SK-N-SH (cell line): ENCODE data around the gene ZNF410. TPM values are rescaled to one million over a fixed set of nuclear protein-coding genes. Genes with fewer than 3 reads are reported as not detected.
A peak's percentile ranks its signal among the peaks of the same experiment; 100 is the strongest.

ENCODE experiments used
- CTCF ChIA-PET: fragments of 300-600, 350-600 bp; formaldehyde crosslinking; extraction: SDS; loops from one replicate; lab custom pipeline; 2021; lab: Yijun Ruan, JAX
- POLR2A ChIA-PET: fragments of 350-600 bp; sonication (Branson Sonifier 250); formaldehyde crosslinking; extraction: SDS; loops from one replicate; lab custom pipeline; 2020; ENCODE audit warnings: antibody characterized with exemption, inconsistent platforms; lab: Yijun Ruan, JAX
- DNase-seq: peaks from one replicate; pipeline ENCODE4 v3.0.0; 2012
- H2AFZ ChIP-seq: fragments of 200-600 bp; sonication (generic); 2 replicates; pipeline ENCODE4 v1.8.1; 2016; ENCODE audit warnings: antibody characterized with exemption, mild to moderate bottlenecking, low read depth
- H3F3A ChIP-seq: fragments of 200-600 bp; sonication (generic); replicated peaks from 2 replicates; pipeline ENCODE3; 2016; ENCODE audit warnings: antibody characterized with exemption, mild to moderate bottlenecking; ENCODE audit not compliant: insufficient read depth
- H3K27ac ChIP-seq, 2 experiments: fragments of 200-500 bp in 1 of 2; fragments of 200-600 bp in 1 of 2; sonication (Bioruptor generic) in 1 of 2; sonication (generic), shearing (Covaris generic) in 1 of 2; 2 replicates each; pipeline versions ENCODE4 v1.5.1 to v1.6.1; 2014 to 2016; ENCODE audit warnings: low read depth in 2 of 2, inconsistent platforms in 1 of 2, low read length in 1 of 2, mild to moderate bottlenecking in 1 of 2, mixed read lengths in 1 of 2
- H3K27me3 ChIP-seq: fragments of 200-600 bp; sonication (generic), shearing (Covaris generic); 2 replicates; pipeline ENCODE4 v1.6.1; 2016; ENCODE audit warnings: mixed run types; ENCODE audit not compliant: insufficient read depth
- H3K36me3 ChIP-seq, 2 experiments: fragments of 200-500 bp in 1 of 2; fragments of 200-600 bp in 1 of 2; sonication (Bioruptor generic) in 1 of 2; sonication (generic) in 1 of 2; replicated peaks in 1 of 2; 2 replicates each; pipeline versions ENCODE3 to v1.5.1; 2014 to 2016; ENCODE audit warnings: low read length in 1 of 2, mild to moderate bottlenecking in 1 of 2; ENCODE audit not compliant: insufficient read depth in 2 of 2, control insufficient read depth in 1 of 2
- H3K4me1 ChIP-seq, 2 experiments: fragments of 200-500 bp in 1 of 2; fragments of 200-600 bp in 1 of 2; sonication (Bioruptor generic) in 1 of 2; sonication (generic), shearing (Covaris generic) in 1 of 2; 2 replicates each; pipeline versions ENCODE4 v1.5.1 to v1.6.1; 2014 to 2016; ENCODE audit warnings: low read depth in 1 of 2, low read length in 1 of 2, mixed run types in 1 of 2; ENCODE audit not compliant: insufficient read depth in 2 of 2, control insufficient read depth in 1 of 2
- H3K4me2 ChIP-seq: fragments of 200-600 bp; sonication (generic), shearing (Covaris generic); 2 replicates; pipeline ENCODE4 v1.6.1; 2017; ENCODE audit warnings: mixed run types
- H3K4me3 ChIP-seq, 2 experiments: fragments of 200-500 bp in 1 of 2; fragments of 200-600 bp in 1 of 2; sonication (Bioruptor generic) in 1 of 2; sonication (generic), shearing (Covaris generic) in 1 of 2; 2 replicates each; pipeline versions ENCODE4 v1.5.1 to v1.8.1; 2014 to 2016; ENCODE audit warnings: low read depth in 2 of 2, inconsistent platforms in 1 of 2, low read length in 1 of 2, mild to moderate bottlenecking in 1 of 2, mixed read lengths in 1 of 2, moderate library complexity in 1 of 2
- H3K79me2 ChIP-seq: fragments of 200-600 bp; sonication (generic); 2 replicates; pipeline ENCODE4 v1.8.1; 2017; ENCODE audit warnings: mild to moderate bottlenecking; ENCODE audit not compliant: insufficient read depth
- H3K9ac ChIP-seq: fragments of 200-600 bp; sonication (generic); 2 replicates; pipeline ENCODE4 v1.6.1; 2017; ENCODE audit warnings: mixed run types
- H3K9me2 ChIP-seq: fragments of 200-600 bp; sonication (generic); 2 replicates; pipeline ENCODE4 v1.6.1; 2017; ENCODE audit warnings: mixed run types
- H3K9me3 ChIP-seq: fragments of 200-600 bp; sonication (generic); 2 replicates; pipeline ENCODE4 v1.6.1; 2017; ENCODE audit warnings: mixed run types, mild to moderate bottlenecking, moderate library complexity
- H4K20me1 ChIP-seq: fragments of 200-600 bp; sonication (generic); 2 replicates; pipeline ENCODE4 v1.6.1; 2017; ENCODE audit warnings: mild to moderate bottlenecking, mixed run types; ENCODE audit not compliant: insufficient read depth
- CHD2 ChIP-seq: fragments of 150-350 bp; IDR thresholded peaks from 2 replicates; pipeline ENCODE4 v1.6.1; 2018; ENCODE audit warnings: low read length; ENCODE audit not compliant: partially characterized antibody
- ELF1 ChIP-seq: IDR thresholded peaks from 2 replicates; pipeline ENCODE4 v1.4.0; 2012
- EP300 ChIP-seq, 2 experiments: IDR thresholded peaks; 2 replicates each; pipeline versions ENCODE4 v1.4.0 to v1.6.1; 2012; ENCODE audit warnings: borderline replicate concordance in 1 of 2, low read depth in 1 of 2, low read length in 1 of 2
- FOSL2 ChIP-seq: IDR thresholded peaks from 2 replicates; pipeline ENCODE4 v1.4.0; 2012; ENCODE audit warnings: low read depth, mild to moderate bottlenecking, moderate library complexity, borderline replicate concordance
- FOXJ3 ChIP-seq: sonication (generic); formaldehyde crosslinking; IDR thresholded peaks from 2 replicates; pipeline ENCODE4 v1.5.1; 2020; ENCODE audit warnings: mild to moderate bottlenecking, missing genetic modification reagents
- FOXM1 ChIP-seq: IDR thresholded peaks from 2 replicates; pipeline ENCODE4 v1.4.0; 2012; ENCODE audit warnings: low read depth, mild to moderate bottlenecking
- GABPA ChIP-seq: IDR thresholded peaks from 2 replicates; pipeline ENCODE4 v1.4.0; 2012; ENCODE audit warnings: low read depth, mild to moderate bottlenecking
- GATA2 ChIP-seq: sonication (generic); formaldehyde crosslinking; IDR thresholded peaks from 2 replicates; pipeline ENCODE4 v1.5.0; 2020; ENCODE audit warnings: mild to moderate bottlenecking, missing genetic modification reagents
- IRF3 ChIP-seq: fragments of 150-350 bp; IDR thresholded peaks from 2 replicates; pipeline ENCODE4 v1.6.1; 2016; ENCODE audit warnings: mild to moderate bottlenecking, low read depth, low read length
- MAX ChIP-seq: IDR thresholded peaks from 2 replicates; pipeline ENCODE4 v1.4.0; 2012; ENCODE audit warnings: low read depth
- MEF2A ChIP-seq: IDR thresholded peaks from 2 replicates; pipeline ENCODE4 v1.4.0; 2012; ENCODE audit warnings: low read depth, borderline replicate concordance
- PBX3 ChIP-seq: IDR thresholded peaks from 2 replicates; pipeline ENCODE4; 2012
- RAD21 ChIP-seq: IDR thresholded peaks from 2 replicates; pipeline ENCODE4 v1.6.1; 2012; ENCODE audit warnings: mild to moderate bottlenecking, low read length
- REST ChIP-seq: IDR thresholded peaks from 2 replicates; pipeline ENCODE4 v1.6.1; 2012; ENCODE audit warnings: mild to moderate bottlenecking, low read depth, low read length, moderate library complexity
- RFX5 ChIP-seq: IDR thresholded peaks from 2 replicates; pipeline ENCODE4 v1.6.1; 2012; ENCODE audit warnings: mild to moderate bottlenecking, improper control_type of control experiment, low read length
- RXRA ChIP-seq: IDR thresholded peaks from 2 replicates; pipeline ENCODE4 v1.4.0; 2012; ENCODE audit warnings: low read depth, mild to moderate bottlenecking, borderline replicate concordance
- SIN3A ChIP-seq: IDR thresholded peaks from 2 replicates; pipeline ENCODE4 v1.6.1; 2012; ENCODE audit warnings: low read depth, mild to moderate bottlenecking, low read length, moderate library complexity, borderline replicate concordance
- TCF12 ChIP-seq: IDR thresholded peaks from 2 replicates; pipeline ENCODE4 v1.4.0; 2012
- USF1 ChIP-seq: IDR thresholded peaks from 2 replicates; pipeline ENCODE4 v1.4.0; 2012; ENCODE audit warnings: low read depth, borderline replicate concordance
- YY1 ChIP-seq: IDR thresholded peaks from 2 replicates; pipeline ENCODE4 v1.4.0; 2012; ENCODE audit warnings: low read depth, mild to moderate bottlenecking
- WGBS: methylation state at CpG from one replicate; pipeline ENCODE4 v1.1.6; 2017; ENCODE audit warnings: low lambda C conversion rate; 5-methylcytosine and 5-hydroxymethylcytosine counted together
- polyA plus RNA-seq, 3 experiments: library from polyadenylated mRNA; depleted of rRNA; stranded (reverse); fragments of >200 nt; gene quantifications; 2 replicates each; pipeline ENCODE4 v1.2.3, GENCODE V29; 2012

ZNF410 gene
- polyA plus RNA-seq, 1 of the 3 experiments (the other 2 are of a cell fraction): 22.8 TPM

GRCh38 chr14:73887694-73888459, 1.2 kb downstream of the ZNF410 start:
- H3K27me3 ChIP-seq: no peaks in the 10 kb centered on the region
- peaks cover 43% of the 10 kb centered on the region for H4K20me1 ChIP-seq
- TF ChIP-seq PBX3 (no peak), RFX5 (no peak), EP300 (IDR thresholded peaks at IDR 0.05; ENCODE audit: borderline replicate concordance in 1 of 2, low read depth in 1 of 2, low read length in 1 of 2) (no peak), REST (no peak), RXRA (no peak), SIN3A (no peak), ELF1 (no peak), MAX (no peak), FOXM1 (no peak), RAD21 (no peak), GATA2 (CRISPR knock-in tag) (no peak), CHD2 (no peak), USF1 (no peak), MEF2A (no peak), GABPA (no peak), IRF3 (no peak), YY1 (no peak), FOXJ3 (CRISPR knock-in tag) (no peak), FOSL2 (no peak), TCF12 (no peak)
- TF ChIP-seq, all 33 proteins: peak for 0
- H3K9me2 ChIP-seq: no peaks in the 10 kb centered on the region
- H3K4me2 ChIP-seq: peak overlapping the region; percentile 75
- WGBS: 20% methylated on average over 7 of the region's 7 CpGs
- no peak for DNase-seq
- H3K4me3 ChIP-seq: peak overlapping the region; percentile 84 to 90
- no peak overlapping the region for H2AFZ ChIP-seq
- H3K9ac ChIP-seq: peak overlapping the region; percentile 86
- peaks cover 4 to 6% of the 10 kb centered on the region in 2 experiments for H3K36me3 ChIP-seq
- no peaks in the 10 kb centered on the region for H3K9me3 ChIP-seq
- H3F3A ChIP-seq: peaks cover 8% of the 10 kb centered on the region
- peaks cover 0 to 3% of the 10 kb centered on the region in 2 experiments; a peak in 3 of 4 replicates for H3K4me1 ChIP-seq
- H3K79me2 ChIP-seq: peaks cover 77% of the 10 kb centered on the region
- H3K27ac ChIP-seq: peak overlapping the region; percentile 86 to 92
- POLR2A ChIA-PET: interaction anchor here (1.8 kb wide), 1 partner anchor 16 kb away, joined by 4 read pairs; no protein-coding TSS in a partner anchor
- CTCF ChIA-PET: no interaction called here
